Measurements from ENCODE around the gene BIN1.

The BIN1 gene

DNA sequence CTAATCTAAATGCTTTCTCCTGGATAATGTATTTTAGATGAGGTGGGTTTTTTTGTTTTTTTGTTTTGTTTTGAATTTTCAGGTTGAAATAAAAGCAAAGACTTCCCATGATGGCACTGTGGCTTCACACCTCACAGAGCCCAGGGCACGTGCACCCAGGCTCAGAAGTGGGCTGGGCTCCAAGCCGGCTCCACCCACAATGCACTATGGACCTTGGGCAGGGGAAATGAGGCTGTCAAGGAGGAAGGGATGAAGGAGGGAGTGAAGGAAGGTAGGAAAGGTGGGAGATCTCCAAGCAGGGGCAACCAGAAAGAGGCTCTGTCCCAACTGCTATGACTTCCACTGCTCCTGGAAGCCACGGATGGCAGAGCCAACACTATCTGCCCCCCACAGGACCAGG is 60.4 kb downstream of the BIN1 start:
- no peak overlapping the region for H3K27ac ChIP-seq (ENCODE audit: low read depth, low read length)
- no peak overlapping the region for H2BK12ac ChIP-seq (ENCODE audit: low read length)
- H3K79me2 ChIP-seq (ENCODE audit: control insufficient read depth, insufficient read depth, low read length, poor library complexity) = no peaks in the 10 kb centered on the region
- H3K18ac ChIP-seq (ENCODE audit: low read length) = no peak overlapping the region
- H3K4ac ChIP-seq (ENCODE audit: low read depth, low read length) = no peak overlapping the region
- no peak overlapping the region for H3K4me2 ChIP-seq (ENCODE audit: low read length)
- H2BK120ac ChIP-seq (ENCODE audit: insufficient read depth, low read length, poor library complexity) = no peak overlapping the region
- H3K9me3 ChIP-seq (ENCODE audit: insufficient read depth, low read depth, low read length) = peaks cover 7% of the 10 kb centered on the region
- no peak for DNase-seq
- no peaks in the 10 kb centered on the region for H3K79me1 ChIP-seq (ENCODE audit: low read length)
- H2BK5ac ChIP-seq (ENCODE audit: low read depth, low read length, poor library complexity) = no peak overlapping the region
- no peak overlapping the region for H3K9ac ChIP-seq (ENCODE audit: low read length)
- H3K36me3 ChIP-seq (ENCODE audit: control insufficient read depth in 1 of 2, insufficient read depth in 2 of 2, low read length in 2 of 2) = no peaks in the 10 kb centered on the region
- H4K8ac ChIP-seq (ENCODE audit: low read depth, low read length) = no peak overlapping the region
- H4K12ac ChIP-seq (ENCODE audit: low read depth, low read length) = no peak overlapping the region
- no peak overlapping the region for H3K14ac ChIP-seq (ENCODE audit: low read length)
- H3K27me3 ChIP-seq (ENCODE audit: insufficient read depth, low read length) = no peaks in the 10 kb centered on the region
- H3K4me3 ChIP-seq (ENCODE audit: low read depth, low read length) = no peak overlapping the region
- peaks cover 6 to 7% of the 10 kb centered on the region in 2 experiments for H3K4me1 ChIP-seq (ENCODE audit: control insufficient read depth in 1 of 2, insufficient read depth in 2 of 2, low read length in 2 of 2)
- no peak overlapping the region for H4K91ac ChIP-seq (ENCODE audit: low read depth, low read length)
- H2AK5ac ChIP-seq (ENCODE audit: low read length) = no peak overlapping the region
- WGBS (ENCODE audit: extremely low coverage, insufficient coverage, insufficient read length) = no CpG with 5 or more reads among the region's 3 CpGs
- H2AFZ ChIP-seq (ENCODE audit: insufficient read depth, low read length, poor library complexity) = no peak overlapping the region
- no peak overlapping the region for H3K23ac ChIP-seq (ENCODE audit: low read length)

GRCh38 chr2:127045792-127046501 is 61.0 kb downstream of the BIN1 start:
- no peak overlapping the region for H2BK5ac ChIP-seq (ENCODE audit: low read depth, low read length, poor library complexity)
- WGBS (ENCODE audit: extremely low coverage, insufficient coverage, insufficient read length) = no CpG with 5 or more reads among the region's 20 CpGs
- no peak overlapping the region for H3K4me2 ChIP-seq (ENCODE audit: low read length)
- H3K14ac ChIP-seq (ENCODE audit: low read length) = no peak overlapping the region
- no peak overlapping the region for H4K91ac ChIP-seq (ENCODE audit: low read depth, low read length)
- H3K4me3 ChIP-seq (ENCODE audit: low read depth, low read length) = no peak overlapping the region
- peaks cover 6 to 7% of the 10 kb centered on the region in 2 experiments for H3K4me1 ChIP-seq (ENCODE audit: control insufficient read depth in 1 of 2, insufficient read depth in 2 of 2, low read length in 2 of 2)
- H3K9me3 ChIP-seq (ENCODE audit: insufficient read depth, low read depth, low read length) = peaks cover 7% of the 10 kb centered on the region
- no peak overlapping the region for H3K9ac ChIP-seq (ENCODE audit: low read length)
- H2BK12ac ChIP-seq (ENCODE audit: low read length) = no peak overlapping the region
- no peak overlapping the region for H2BK120ac ChIP-seq (ENCODE audit: insufficient read depth, low read length, poor library complexity)
- no peaks in the 10 kb centered on the region for H3K79me1 ChIP-seq (ENCODE audit: low read length)
- H3K18ac ChIP-seq (ENCODE audit: low read length) = no peak overlapping the region
- H3K79me2 ChIP-seq (ENCODE audit: control insufficient read depth, insufficient read depth, low read length, poor library complexity) = no peaks in the 10 kb centered on the region
- no peak overlapping the region for H4K12ac ChIP-seq (ENCODE audit: low read depth, low read length)
- H3K27ac ChIP-seq (ENCODE audit: low read depth, low read length) = no peak overlapping the region
- H3K36me3 ChIP-seq (ENCODE audit: control insufficient read depth in 1 of 2, insufficient read depth in 2 of 2, low read length in 2 of 2) = no peaks in the 10 kb centered on the region
- no peaks in the 10 kb centered on the region for H3K27me3 ChIP-seq (ENCODE audit: insufficient read depth, low read length)
- H3K23ac ChIP-seq (ENCODE audit: low read length) = no peak overlapping the region
- no peak overlapping the region for H3K4ac ChIP-seq (ENCODE audit: low read depth, low read length)
- H2AFZ ChIP-seq (ENCODE audit: insufficient read depth, low read length, poor library complexity) = no peak overlapping the region
- no peak for DNase-seq
- H2AK5ac ChIP-seq (ENCODE audit: low read length) = no peak overlapping the region
- no peak overlapping the region for H4K8ac ChIP-seq (ENCODE audit: low read depth, low read length)

DNA sequence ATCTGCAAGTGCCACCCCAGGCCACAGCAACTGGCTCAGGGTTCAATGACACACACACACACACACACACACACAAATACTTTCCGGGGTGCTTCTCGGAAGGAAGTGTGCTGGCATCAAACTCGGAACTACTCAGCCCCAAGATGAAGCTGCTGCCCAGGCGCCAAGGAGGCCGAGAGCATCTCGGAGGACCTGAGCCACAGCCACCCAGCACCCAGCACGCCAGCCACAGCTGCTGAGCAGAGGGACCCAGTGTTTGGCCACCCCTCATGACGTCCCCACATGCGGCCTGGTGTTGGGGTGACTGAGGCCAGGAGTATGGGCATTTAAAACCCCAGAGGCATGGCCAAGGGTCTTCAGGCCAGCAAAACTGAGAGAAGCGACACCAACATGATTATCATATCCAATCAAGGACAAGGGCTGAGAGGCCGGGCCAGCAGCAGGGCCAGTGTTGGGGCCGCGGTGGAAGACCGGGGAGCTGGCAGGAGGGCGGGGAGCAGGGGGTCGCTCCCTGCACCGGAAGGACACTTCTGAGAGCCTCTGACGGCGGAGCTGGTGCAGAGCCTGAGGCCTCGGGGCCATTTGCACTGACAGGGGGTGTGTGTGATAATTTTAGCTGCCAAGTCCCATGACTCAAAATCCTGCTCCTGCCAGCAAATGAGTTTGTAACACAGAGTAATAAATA is 61.8 kb downstream of the BIN1 start:
- Histone ChIP-seq H3K18ac (ENCODE audit: low read length) (no peak overlapping the region), H3K27me3 (ENCODE audit: insufficient read depth, low read length) (no peaks in the 10 kb centered on the region), H3K27ac (ENCODE audit: low read depth, low read length) (no peak overlapping the region), H3K9me3 (ENCODE audit: insufficient read depth, low read depth, low read length) (peaks cover 7% of the 10 kb centered on the region), H3K9ac (ENCODE audit: low read length) (no peak overlapping the region), H3K79me1 (ENCODE audit: low read length) (no peaks in the 10 kb centered on the region), H2BK12ac (ENCODE audit: low read length) (no peak overlapping the region), H3K4me3 (ENCODE audit: low read depth, low read length) (no peak overlapping the region), H4K91ac (ENCODE audit: low read depth, low read length) (no peak overlapping the region), H4K12ac (ENCODE audit: low read depth, low read length) (no peak overlapping the region), H2AK5ac (ENCODE audit: low read length) (no peak overlapping the region), H2AFZ (ENCODE audit: insufficient read depth, low read length, poor library complexity) (no peak overlapping the region), H3K23ac (ENCODE audit: low read length) (no peak overlapping the region), H3K4me1 (ENCODE audit: control insufficient read depth in 1 of 2, insufficient read depth in 2 of 2, low read length in 2 of 2) (peaks cover 6 to 7% of the 10 kb centered on the region in 2 experiments), H3K79me2 (ENCODE audit: control insufficient read depth, insufficient read depth, low read length, poor library complexity) (no peaks in the 10 kb centered on the region), H2BK120ac (ENCODE audit: insufficient read depth, low read length, poor library complexity) (no peak overlapping the region), H3K4me2 (ENCODE audit: low read length) (no peak overlapping the region), H4K8ac (ENCODE audit: low read depth, low read length) (no peak overlapping the region), H3K36me3 (ENCODE audit: control insufficient read depth in 1 of 2, insufficient read depth in 2 of 2, low read length in 2 of 2) (no peaks in the 10 kb centered on the region), H3K14ac (ENCODE audit: low read length) (no peak overlapping the region), H3K4ac (ENCODE audit: low read depth, low read length) (no peak overlapping the region), H2BK5ac (ENCODE audit: low read depth, low read length, poor library complexity) (no peak overlapping the region)
- DNase-seq = no peak
- WGBS (ENCODE audit: extremely low coverage, insufficient coverage, insufficient read length) = no CpG with 5 or more reads among the region's 20 CpGs

DNA sequence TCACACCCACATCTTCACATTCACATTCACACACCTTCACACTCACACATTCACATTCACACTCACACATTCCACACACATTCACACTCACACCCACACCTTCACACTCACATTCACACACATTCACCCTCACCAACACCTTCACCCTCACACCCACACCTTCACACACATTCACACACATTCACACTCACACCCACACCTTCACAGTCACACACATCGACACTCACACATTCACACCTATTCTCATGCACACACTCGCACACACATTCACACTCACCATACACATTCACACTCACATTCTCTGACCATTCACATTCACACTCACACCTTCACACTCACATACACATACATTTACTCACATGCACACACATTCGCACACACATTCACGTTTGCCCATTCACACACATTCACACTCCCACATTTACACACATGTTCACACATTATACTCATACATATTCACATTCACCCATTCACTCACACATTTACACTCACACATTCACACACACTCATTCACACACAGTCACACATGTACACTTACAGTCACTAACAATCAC is 62.7 kb downstream of the BIN1 start:
- H3K9me3 ChIP-seq (ENCODE audit: insufficient read depth, low read depth, low read length) = peaks cover 9% of the 10 kb centered on the region
- no peak overlapping the region for H4K91ac ChIP-seq (ENCODE audit: low read depth, low read length)
- H3K36me3 ChIP-seq (ENCODE audit: control insufficient read depth in 1 of 2, insufficient read depth in 2 of 2, low read length in 2 of 2) = no peaks in the 10 kb centered on the region
- no peak overlapping the region for H3K18ac ChIP-seq (ENCODE audit: low read length)
- H3K4me3 ChIP-seq (ENCODE audit: low read depth, low read length) = no peak overlapping the region
- no peak overlapping the region for H2BK12ac ChIP-seq (ENCODE audit: low read length)
- no peak overlapping the region for H2BK5ac ChIP-seq (ENCODE audit: low read depth, low read length, poor library complexity)
- no peaks in the 10 kb centered on the region for H3K27me3 ChIP-seq (ENCODE audit: insufficient read depth, low read length)
- H3K9ac ChIP-seq (ENCODE audit: low read length) = no peak overlapping the region
- no peak overlapping the region for H2AK5ac ChIP-seq (ENCODE audit: low read length)
- H3K79me2 ChIP-seq (ENCODE audit: control insufficient read depth, insufficient read depth, low read length, poor library complexity) = no peaks in the 10 kb centered on the region
- no peaks in the 10 kb centered on the region for H3K79me1 ChIP-seq (ENCODE audit: low read length)
- no peak overlapping the region for H2BK120ac ChIP-seq (ENCODE audit: insufficient read depth, low read length, poor library complexity)
- H3K4ac ChIP-seq (ENCODE audit: low read depth, low read length) = no peak overlapping the region
- H3K4me2 ChIP-seq (ENCODE audit: low read length) = no peak overlapping the region
- DNase-seq = no peak
- H4K12ac ChIP-seq (ENCODE audit: low read depth, low read length) = no peak overlapping the region
- H3K4me1 ChIP-seq (ENCODE audit: control insufficient read depth in 1 of 2, insufficient read depth in 2 of 2, low read length in 2 of 2) = peaks cover 6 to 7% of the 10 kb centered on the region in 2 experiments
- no peak overlapping the region for H3K23ac ChIP-seq (ENCODE audit: low read length)
- H4K8ac ChIP-seq (ENCODE audit: low read depth, low read length) = no peak overlapping the region
- WGBS (ENCODE audit: extremely low coverage, insufficient coverage, insufficient read length) = 100% methylated on average over 4 of the region's 4 CpGs
- no peak overlapping the region for H2AFZ ChIP-seq (ENCODE audit: insufficient read depth, low read length, poor library complexity)
- H3K27ac ChIP-seq (ENCODE audit: low read depth, low read length) = no peak overlapping the region
- no peak overlapping the region for H3K14ac ChIP-seq (ENCODE audit: low read length)
